H1 (cell line): Measurements from ENCODE around the gene KCTD17. TPM values are rescaled to one million over a fixed set of nuclear protein-coding genes. Genes with fewer than 3 reads are reported as not detected.
A peak's percentile ranks its signal among the peaks of the same experiment; 100 is the strongest.

Experiments
- CTCF ChIA-PET: fragments of 300-600 bp; sonication (Branson Sonifier 250); formaldehyde crosslinking; loops from one replicate; lab custom pipeline; 2021; ENCODE audit not compliant: partially characterized antibody; lab: Charles Lee
- POLR2A ChIA-PET: fragments of 300-600 bp; sonication (Branson Sonifier 250); formaldehyde crosslinking; loops from one replicate; lab custom pipeline; 2021; ENCODE audit warnings: inconsistent platforms; ENCODE audit not compliant: partially characterized antibody; lab: Charles Lee
- DNase-seq, 2 experiments: peaks; one replicate each; pipeline versions ENCODE4 v3.0.0 to v3.0.0-alpha.2; 2010 to 2022; ENCODE audit warnings: low spot score in 2 of 2, low read depth in 1 of 2, mixed read lengths in 1 of 2
- FAIRE-seq: peaks from 2 replicates; lab custom pipeline; 2011; peaks lifted over from hg19 to GRCh38; lab: Jason Lieb, UNC
- H2AFZ ChIP-seq: 2 replicates; pipeline ENCODE4 v1.8.1; 2012; ENCODE audit warnings: low read length, inconsistent platforms
- H2AK5ac ChIP-seq: 2 replicates; pipeline ENCODE4 v1.6.1; 2013; ENCODE audit warnings: low read depth, low read length
- H2BK120ac ChIP-seq: replicated peaks from 2 replicates; pipeline ENCODE3; 2013; ENCODE audit warnings: low read depth, low read length, inconsistent platforms
- H2BK12ac ChIP-seq: 2 replicates; pipeline ENCODE4 v1.6.1; 2013; ENCODE audit warnings: low read depth, low read length
- H2BK15ac ChIP-seq: 2 replicates; pipeline ENCODE4 v1.6.1; 2013; ENCODE audit warnings: low read length
- H2BK20ac ChIP-seq: 2 replicates; pipeline ENCODE4 v1.6.1; 2013; ENCODE audit warnings: low read length
- H2BK5ac ChIP-seq: 2 replicates; pipeline ENCODE4 v1.6.1; 2013; ENCODE audit warnings: low read depth, low read length
- H3K14ac ChIP-seq: 2 replicates; pipeline ENCODE4 v1.6.1; 2013; ENCODE audit warnings: inconsistent platforms; ENCODE audit not compliant: insufficient read length
- H3K18ac ChIP-seq: 2 replicates; pipeline ENCODE4 v1.6.1; 2013; ENCODE audit warnings: low read length; ENCODE audit errors: extremely low read depth
- H3K23ac ChIP-seq: 2 replicates; pipeline ENCODE4 v1.6.1; 2013; ENCODE audit warnings: inconsistent platforms; ENCODE audit not compliant: insufficient read length
- H3K23me2 ChIP-seq: 2 replicates; pipeline ENCODE4 v1.6.1; 2013; ENCODE audit warnings: low read depth, low read length
- H3K27ac ChIP-seq: 2 replicates; pipeline ENCODE4 v1.6.1; 2011; ENCODE audit warnings: low read depth, low read length, inconsistent platforms
- H3K27me3 ChIP-seq, 4 experiments: replicated peaks in 1 of 4; 1 replicate in 1 of 4; 2 replicates in 3 of 4; pipeline versions ENCODE4 v1.6.1 to v1.8.1; 2011 to 2013; ENCODE audit warnings: low read length in 3 of 4, mild to moderate bottlenecking in 3 of 4, inconsistent platforms in 2 of 4, mixed read lengths in 2 of 4, moderate library complexity in 1 of 4; ENCODE audit not compliant: control insufficient read depth in 3 of 4, insufficient read depth in 3 of 4; ENCODE audit errors: extremely low read depth in 1 of 4
- H3K36me3 ChIP-seq, 4 experiments: 2 replicates each; pipeline versions ENCODE4 v1.6.1 to v1.8.1; 2011 to 2013; ENCODE audit warnings: mild to moderate bottlenecking in 4 of 4, low read length in 3 of 4, moderate library complexity in 2 of 4, control low read depth in 1 of 4, inconsistent platforms in 1 of 4; ENCODE audit not compliant: insufficient read depth in 4 of 4, control insufficient read depth in 2 of 4
- H3K4ac ChIP-seq: replicated peaks from 2 replicates; pipeline ENCODE3; 2013; ENCODE audit warnings: low read length, low read depth, mixed read lengths, inconsistent platforms; ENCODE audit not compliant: insufficient read length
- H3K4me1 ChIP-seq, 4 experiments: replicated peaks in 1 of 4; 1 replicate in 1 of 4; 2 replicates in 3 of 4; pipeline versions ENCODE4 v1.6.1 to v1.8.1; 2011 to 2013; ENCODE audit warnings: low read length in 3 of 4, inconsistent platforms in 2 of 4, mixed read lengths in 1 of 4; ENCODE audit not compliant: insufficient read depth in 4 of 4, control insufficient read depth in 3 of 4
- H3K4me2 ChIP-seq, 2 experiments: 2 replicates each; pipeline versions ENCODE4 v1.6.1 to v1.8.1; 2011 to 2013; ENCODE audit warnings: low read depth in 2 of 2, low read length in 2 of 2, control low read depth in 1 of 2, inconsistent platforms in 1 of 2, mild to moderate bottlenecking in 1 of 2; ENCODE audit not compliant: insufficient read depth in 1 of 2
- H3K4me3 ChIP-seq, 4 experiments: fragments of 200-600, 300-600 bp in 1 of 4; sonication (generic), shearing (Covaris generic), sonication (Bioruptor Twin) in 1 of 4; 2 replicates each; pipeline versions ENCODE4 v1.5.1 to v1.8.1; 2011 to 2016; ENCODE audit warnings: low read length in 4 of 4, low read depth in 3 of 4, control low read depth in 2 of 4, inconsistent platforms in 2 of 4, mild to moderate bottlenecking in 2 of 4, mixed read lengths in 1 of 4, moderate library complexity in 1 of 4; ENCODE audit not compliant: insufficient read depth in 2 of 4; ENCODE audit errors: extremely low read depth in 1 of 4
- H3K56ac ChIP-seq: replicated peaks from 2 replicates; pipeline ENCODE3; 2013; ENCODE audit warnings: low read depth, mild to moderate bottlenecking, mixed read lengths, low read length, inconsistent platforms; ENCODE audit not compliant: insufficient read length
- H3K79me1 ChIP-seq: 2 replicates; pipeline ENCODE4 v1.6.1; 2013; ENCODE audit warnings: low read depth, low read length, control low read depth
- H3K79me2 ChIP-seq, 2 experiments: 2 replicates each; pipeline versions ENCODE4 v1.6.1 to v1.8.1; 2012 to 2013; ENCODE audit warnings: low read length in 2 of 2, mild to moderate bottlenecking in 2 of 2, inconsistent platforms in 1 of 2; ENCODE audit not compliant: insufficient read depth in 2 of 2, control insufficient read depth in 1 of 2
- H3K9ac ChIP-seq, 4 experiments: replicated peaks in 1 of 4; 1 replicate in 1 of 4; 2 replicates in 3 of 4; pipeline versions ENCODE4 v1.6.1 to v1.8.1; 2011 to 2013; ENCODE audit warnings: low read depth in 3 of 4, low read length in 3 of 4, control low read depth in 2 of 4, mild to moderate bottlenecking in 2 of 4, moderate library complexity in 2 of 4, inconsistent platforms in 1 of 4; ENCODE audit errors: extremely low read depth in 1 of 4
- H3K9me3 ChIP-seq, 2 experiments: 2 replicates each; pipeline versions ENCODE4 v1.6.1 to v1.8.1; 2012 to 2013; ENCODE audit warnings: mild to moderate bottlenecking in 2 of 2, moderate library complexity in 2 of 2, control low read depth in 1 of 2, inconsistent platforms in 1 of 2, low read depth in 1 of 2, low read length in 1 of 2, mixed read lengths in 1 of 2; ENCODE audit not compliant: insufficient read depth in 2 of 2
- H4K20me1 ChIP-seq, 2 experiments: replicated peaks in 1 of 2; 2 replicates each; pipeline versions ENCODE3 to v1.8.1; 2011 to 2013; ENCODE audit warnings: inconsistent platforms in 2 of 2, low read length in 2 of 2, mild to moderate bottlenecking in 1 of 2; ENCODE audit not compliant: insufficient read depth in 2 of 2, control insufficient read depth in 1 of 2
- H4K5ac ChIP-seq: 2 replicates; pipeline ENCODE4 v1.6.1; 2013; ENCODE audit warnings: low read length, low read depth, mixed read lengths, inconsistent platforms; ENCODE audit not compliant: insufficient read length
- H4K8ac ChIP-seq: 2 replicates; pipeline ENCODE4 v1.8.0; 2013; ENCODE audit warnings: mild to moderate bottlenecking, moderate library complexity, low read length, inconsistent platforms; ENCODE audit not compliant: insufficient read depth; ENCODE audit errors: extremely low read depth
- H4K91ac ChIP-seq: replicated peaks from 2 replicates; pipeline ENCODE3; 2013; ENCODE audit warnings: low read length, mixed read lengths, inconsistent platforms; ENCODE audit not compliant: insufficient read length
- CHD2 ChIP-seq: IDR thresholded peaks from 2 replicates; pipeline ENCODE4 v1.6.1; 2012; ENCODE audit warnings: low read length, improper control_type of control experiment
- EZH2 ChIP-seq: fragments of 200-600 bp; sonication (generic); IDR thresholded peaks from 2 replicates; pipeline ENCODE4 v1.7.1; 2012; ENCODE audit warnings: low read depth, mild to moderate bottlenecking, moderate library complexity, low read length, inconsistent platforms; ENCODE audit not compliant: severe bottlenecking
- JUND ChIP-seq: IDR thresholded peaks from 2 replicates; pipeline ENCODE4 v1.6.1; 2011; ENCODE audit warnings: mild to moderate bottlenecking, improper control_type of control experiment, low read length
- KDM4A ChIP-seq: IDR thresholded peaks from one replicate; pipeline ENCODE4 v1.7.1; 2012; ENCODE audit warnings: low read depth, mild to moderate bottlenecking, moderate library complexity, low read length, inconsistent platforms; ENCODE audit not compliant: severe bottlenecking
- PHF8 ChIP-seq: fragments of 200-600 bp; sonication (generic); conservative IDR thresholded peaks from 2 replicates; pipeline ENCODE4 v1.7.1; 2012; ENCODE audit warnings: low read depth, mild to moderate bottlenecking, inconsistent platforms, low read length, moderate library complexity
- POLR2AphosphoS5 ChIP-seq: IDR thresholded peaks from 2 replicates; pipeline ENCODE4 v1.6.1; 2011; ENCODE audit warnings: low read depth, low read length
- RFX5 ChIP-seq: IDR thresholded peaks from 2 replicates; pipeline ENCODE4 v1.6.1; 2011; ENCODE audit warnings: low read depth, low read length, improper control_type of control experiment, borderline replicate concordance
- SAP30 ChIP-seq: fragments of 300-600 bp; sonication (generic); IDR thresholded peaks from 2 replicates; pipeline ENCODE4 v1.7.1; 2012; ENCODE audit warnings: low read length, moderate library complexity, mild to moderate bottlenecking, inconsistent platforms; ENCODE audit not compliant: insufficient read depth, insufficient replicate concordance
- WGBS, 2 experiments: shearing (Covaris generic) in 1 of 2; methylation state at CpG; one replicate each; pipeline versions ENCODE4 v1.1.6 to v1.1.7; 2013 to 2015; ENCODE audit warnings: low lambda C conversion rate in 2 of 2, mixed read lengths in 2 of 2, inconsistent platforms in 1 of 2, low coverage in 1 of 2, missing lambda C conversion rate in 1 of 2; ENCODE audit not compliant: insufficient replicate concordance in 2 of 2, insufficient coverage in 1 of 2, insufficient read length in 1 of 2; ENCODE audit errors: extremely low coverage in 1 of 2, missing lambda C conversion rate in 1 of 2; 5-methylcytosine and 5-hydroxymethylcytosine counted together
- polyA plus RNA-seq, 7 experiments: library from polyadenylated mRNA; depleted of rRNA in 3 of 7; stranded (reverse) in 5 of 7; unstranded in 2 of 7; fragments of >200 nt in 5 of 7; fragments of 200-250 nt in 2 of 7; gene quantifications; 1 replicate in 5 of 7; 2 replicates in 1 of 7; 4 replicates in 1 of 7; pipeline versions ENCODE4 v1.2.1 to v1.2.3, GENCODE V29; 2011 to 2013; ENCODE audit warnings: missing spikeins in 2 of 7, mixed read lengths in 2 of 7
- total RNA-seq: library from RNA; stranded (reverse); fragmentation: NEBNext Ultra II Directional; extraction: Animal tissue kit (Norgen Biotek cat#: 25700); gene quantifications from 2 replicates; pipeline ENCODE4 v1.2.1, GENCODE V29; 2021
- TF ChIP-seq, protein P1 (sequence below): IDR thresholded peaks from 2 replicates; pipeline ENCODE4 v1.6.1; 2012; ENCODE audit warnings: inconsistent platforms

KCTD17 gene
- total and polyA plus RNA-seq, 2 of the 8 experiments (the other 6 are each of a cell fraction or from before 2014, with no cell fraction given), result 39.4 to 44.0 TPM

DNA sequence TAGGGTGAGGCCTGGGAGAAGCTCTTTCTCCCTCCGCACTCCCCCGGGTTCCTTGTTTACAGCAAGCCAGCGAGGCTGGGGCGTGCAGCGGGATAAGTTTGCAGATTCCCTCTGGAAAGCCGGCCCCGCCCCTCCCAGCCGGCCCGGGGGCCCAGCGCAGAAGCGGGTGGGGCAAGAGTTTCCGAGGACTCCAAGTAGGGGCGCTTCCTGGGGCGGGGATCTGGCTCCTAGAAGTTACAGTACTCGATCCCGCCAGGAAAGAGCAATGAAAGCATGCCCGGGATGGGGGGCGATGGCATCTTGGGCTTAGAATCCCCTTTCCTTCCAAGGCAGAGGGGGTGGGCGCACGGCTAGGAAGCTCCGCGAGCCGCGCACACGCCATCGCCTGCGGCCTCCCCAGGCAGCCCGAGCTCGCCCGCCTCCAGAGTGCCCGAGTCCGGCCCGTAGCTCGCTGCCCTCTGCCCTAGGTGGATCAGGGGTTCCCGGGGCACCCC is 32.7 kb upstream of the KCTD17 start:
- Histone ChIP-seq H2BK5ac (peak overlapping the region; percentile 83; the same call in 1 of the 2 replicates), H3K79me2 (peaks cover 0 to 25% of the 10 kb centered on the region in 2 experiments; a peak in 3 of 4 replicates), H3K23ac (no peak overlapping the region), H2AFZ (no peak overlapping the region), H2BK12ac (no peak overlapping the region), H4K5ac (peak overlapping the region; percentile 69), H4K8ac (peak overlapping the region; percentile 86; the same call in 1 of the 2 replicates), H4K91ac (peak overlapping the region; percentile 10), H3K4me2 (peak overlapping the region; percentile 73 to 89), H2AK5ac (no peak overlapping the region), H3K56ac (peak overlapping the region; percentile 71), H3K27me3 (no peaks in the 10 kb centered on the region), H3K23me2 (peaks cover 11% of the 10 kb centered on the region), H3K9me3 (no peaks in the 10 kb centered on the region), H2BK15ac (no peak overlapping the region; the same call in 1 of the 2 replicates), H3K27ac (peak overlapping the region; percentile 89; the same call in 1 of the 2 replicates), H4K20me1 (peaks cover 12 to 31% of the 10 kb centered on the region in 2 experiments), H3K9ac (peak overlapping the region; percentile 70 to 98 (median 84)), H3K4me1 (peaks cover 0 to 21% (median 11%) of the 10 kb centered on the region in 4 experiments; a peak in 6 of 7 replicates), H3K18ac (peak overlapping the region; percentile 48), H2BK20ac (no peak overlapping the region), H3K4me3 (peak overlapping the region; percentile 70 to 86 (median 78)), H3K4ac (peak overlapping the region; percentile 21), H3K14ac (no peak overlapping the region), H3K79me1 (peaks cover 6% of the 10 kb centered on the region), H2BK120ac (no peak overlapping the region), H3K36me3 (peaks cover 0 to 13% (median 2%) of the 10 kb centered on the region in 4 experiments; a peak in 2 of 8 replicates)
- DNase-seq (peak in 1 of 2 experiments; percentile 78), FAIRE-seq (no peak)
- TF ChIP-seq JUND (no peak), EZH2 (no peak), RFX5 (no peak), KDM4A (peak; percentile 54), SAP30 (peak; percentile 41), POLR2AphosphoS5 (no peak), CHD2 (no peak), PHF8 (peak; percentile 83; the same call in 1 of the 2 replicates)
- TF ChIP-seq, protein P1, sequence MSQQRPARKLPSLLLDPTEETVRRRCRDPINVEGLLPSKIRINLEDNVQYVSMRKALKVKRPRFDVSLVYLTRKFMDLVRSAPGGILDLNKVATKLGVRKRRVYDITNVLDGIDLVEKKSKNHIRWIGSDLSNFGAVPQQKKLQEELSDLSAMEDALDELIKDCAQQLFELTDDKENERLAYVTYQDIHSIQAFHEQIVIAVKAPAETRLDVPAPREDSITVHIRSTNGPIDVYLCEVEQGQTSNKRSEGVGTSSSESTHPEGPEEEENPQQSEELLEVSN, result peak; percentile 12; the same call in 1 of the 2 replicates
- CTCF ChIA-PET, result interaction anchor here (0.8 to 5.4 kb wide), 5 partner anchors 12 to 242 kb away, joined by 3 to 37 read pairs (median 6); no protein-coding TSS in a partner anchor
- WGBS, 2 experiments, result 2% methylated on average over 23 of the region's 35 CpGs; no CpG with 5 or more reads in 1 of the 2 experiments
- POLR2A ChIA-PET, result interaction anchor here (0.7 to 4.3 kb wide), 16 partner anchors 9 to 433 kb away, joined by 3 to 33 read pairs (median 4); partner anchors contain the start of gene KCTD17
